ENCODE results near the gene PCSK6. TPM values are rescaled to one million over a fixed set of nuclear protein-coding genes. Genes with fewer than 3 reads are reported as not detected.

The PCSK6 gene
- total and polyA plus RNA-seq, 2 experiments from 2014 or later, result 0.38 TPM; not detected in 1

- Histone ChIP-seq H3K27me3 (replicated peaks; ENCODE audit: insufficient read depth) (no peaks in the 10 kb centered on the region; the same call in 1 of the 2 replicates), H3K9ac (no peak overlapping the region), H3K27ac (no peak overlapping the region), H3K4me2 (ENCODE audit: unreplicated experiment) (no peak overlapping the region), H4K20me1 (ENCODE audit: insufficient read depth) (no peaks in the 10 kb centered on the region), H3F3A (ENCODE audit: insufficient read depth) (no peaks in the 10 kb centered on the region), H3K36me3 (ENCODE audit: low read depth) (no peaks in the 10 kb centered on the region), H3K4me1 (ENCODE audit: insufficient read depth) (no peaks in the 10 kb centered on the region), H3K4me3 (no peak overlapping the region), H3K9me2 (ENCODE audit: insufficient read depth) (no peaks in the 10 kb centered on the region), H2AFZ (no peak overlapping the region), H3K79me2 (ENCODE audit: insufficient read depth) (no peaks in the 10 kb centered on the region), H3K9me3 (ENCODE audit: low read depth) (no peaks in the 10 kb centered on the region)
- in situ Hi-C loops (cut with MboI), result no loop called here
- no peak for TF ChIP-seq EZH2phosphoT487 (IDR thresholded peaks at IDR 0.05; ENCODE audit: insufficient read depth, low read depth)
- no peak for TF ChIP-seq EZH2 (IDR thresholded peaks at IDR 0.05; ENCODE audit: insufficient read depth, poor library complexity, severe bottlenecking)
- WGBS, 2 experiments (ENCODE audit: low coverage in 1 of 2, low lambda C conversion rate in 2 of 2, missing lambda C conversion rate in 2 of 2), result 40 to 43% methylated on average over 3 of the region's 3 CpGs
- no peak for DNase-seq
Observed at GRCh38 chr15:101366853-101367252, 122.7 kb downstream of the PCSK6 start.

GRCh38 chr15:101362986-101363566 lies 126.4 kb downstream of the PCSK6 start:
- no peak overlapping the region for H3K27ac ChIP-seq
- H3K4me2 ChIP-seq (ENCODE audit: unreplicated experiment), result no peak overlapping the region
- no peaks in the 10 kb centered on the region for H3F3A ChIP-seq (ENCODE audit: insufficient read depth)
- H2AFZ ChIP-seq, result no peak overlapping the region
- no peaks in the 10 kb centered on the region for H4K20me1 ChIP-seq (ENCODE audit: insufficient read depth)
- H3K27me3 ChIP-seq (replicated peaks; ENCODE audit: insufficient read depth), result no peaks in the 10 kb centered on the region; the same call in 1 of the 2 replicates
- in situ Hi-C loops (cut with MboI), result no loop called here
- H3K9ac ChIP-seq, result no peak overlapping the region
- H3K4me3 ChIP-seq, result no peak overlapping the region
- no peak for TF ChIP-seq EZH2 (IDR thresholded peaks at IDR 0.05; ENCODE audit: insufficient read depth, poor library complexity, severe bottlenecking)
- no peak for TF ChIP-seq EZH2phosphoT487 (IDR thresholded peaks at IDR 0.05; ENCODE audit: insufficient read depth, low read depth)
- no peaks in the 10 kb centered on the region for H3K36me3 ChIP-seq (ENCODE audit: low read depth)
- WGBS, 2 experiments (ENCODE audit: low coverage in 1 of 2, low lambda C conversion rate in 2 of 2, missing lambda C conversion rate in 2 of 2), result 42 to 46% methylated on average over 8 of the region's 8 CpGs
- H3K79me2 ChIP-seq (ENCODE audit: insufficient read depth), result no peaks in the 10 kb centered on the region
- no peaks in the 10 kb centered on the region for H3K9me2 ChIP-seq (ENCODE audit: insufficient read depth)
- no peak for DNase-seq
- no peaks in the 10 kb centered on the region for H3K9me3 ChIP-seq (ENCODE audit: low read depth)
- H3K4me1 ChIP-seq (ENCODE audit: insufficient read depth), result no peaks in the 10 kb centered on the region

- DNase-seq, result no peak
- in situ Hi-C loops (cut with MboI), result no loop called here
- Histone ChIP-seq H2AFZ (no peak overlapping the region), H3K9ac (no peak overlapping the region), H3K36me3 (ENCODE audit: low read depth) (no peaks in the 10 kb centered on the region), H3K9me3 (ENCODE audit: low read depth) (no peaks in the 10 kb centered on the region), H4K20me1 (ENCODE audit: insufficient read depth) (no peaks in the 10 kb centered on the region), H3K27me3 (replicated peaks; ENCODE audit: insufficient read depth) (no peaks in the 10 kb centered on the region; the same call in 1 of the 2 replicates), H3K9me2 (ENCODE audit: insufficient read depth) (no peaks in the 10 kb centered on the region), H3K4me2 (ENCODE audit: unreplicated experiment) (no peak overlapping the region), H3K4me1 (ENCODE audit: insufficient read depth) (no peaks in the 10 kb centered on the region), H3K27ac (no peak overlapping the region), H3F3A (ENCODE audit: insufficient read depth) (no peaks in the 10 kb centered on the region), H3K4me3 (no peak overlapping the region), H3K79me2 (ENCODE audit: insufficient read depth) (no peaks in the 10 kb centered on the region)
- WGBS, 2 experiments (ENCODE audit: low coverage in 1 of 2, low lambda C conversion rate in 2 of 2, missing lambda C conversion rate in 2 of 2), result 59 to 62% methylated on average over 10 of the region's 10 CpGs
- TF ChIP-seq EZH2 (IDR thresholded peaks at IDR 0.05; ENCODE audit: insufficient read depth, poor library complexity, severe bottlenecking), result no peak
- no peak for TF ChIP-seq EZH2phosphoT487 (IDR thresholded peaks at IDR 0.05; ENCODE audit: insufficient read depth, low read depth)
Observed at GRCh38 chr15:101362359-101362758, 127.1 kb downstream of the PCSK6 start.

DNA sequence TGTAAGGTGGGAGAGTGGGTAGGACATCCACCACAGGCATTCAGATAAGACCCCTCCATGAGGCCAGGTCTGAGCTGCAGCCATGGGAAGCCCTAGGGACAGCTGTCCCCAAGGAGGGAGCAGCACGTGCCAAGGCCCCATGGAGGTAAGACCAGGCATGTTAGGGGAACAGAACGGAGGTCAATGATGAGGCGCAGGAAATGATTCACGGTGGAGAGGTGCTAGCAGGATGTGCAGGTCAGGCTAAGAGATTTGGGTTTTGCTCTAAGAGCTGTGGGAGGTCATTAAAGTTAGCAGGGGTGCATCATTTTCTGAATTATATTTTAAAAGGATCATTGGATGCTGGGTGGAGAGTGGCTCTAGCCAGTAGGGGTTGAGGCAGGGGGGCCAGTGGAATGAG lies 128.1 kb downstream of the PCSK6 start:
- 63 to 64% methylated on average over 4 of the region's 4 CpGs for WGBS, 2 experiments (ENCODE audit: low coverage in 1 of 2, low lambda C conversion rate in 2 of 2, missing lambda C conversion rate in 2 of 2)
- no peaks in the 10 kb centered on the region for H3F3A ChIP-seq (ENCODE audit: insufficient read depth)
- H3K4me3 ChIP-seq, result no peak overlapping the region
- no peak overlapping the region for H3K9ac ChIP-seq
- no peaks in the 10 kb centered on the region for H3K9me3 ChIP-seq (ENCODE audit: low read depth)
- H3K27me3 ChIP-seq (replicated peaks; ENCODE audit: insufficient read depth), result no peaks in the 10 kb centered on the region; the same call in 1 of the 2 replicates
- no peaks in the 10 kb centered on the region for H3K36me3 ChIP-seq (ENCODE audit: low read depth)
- no peaks in the 10 kb centered on the region for H3K4me1 ChIP-seq (ENCODE audit: insufficient read depth)
- H3K27ac ChIP-seq, result no peak overlapping the region
- no peak overlapping the region for H2AFZ ChIP-seq
- TF ChIP-seq EZH2 (IDR thresholded peaks at IDR 0.05; ENCODE audit: insufficient read depth, poor library complexity, severe bottlenecking) (no peak), EZH2phosphoT487 (IDR thresholded peaks at IDR 0.05; ENCODE audit: insufficient read depth, low read depth) (no peak)
- no peak for DNase-seq
- no peak overlapping the region for H3K4me2 ChIP-seq (ENCODE audit: unreplicated experiment)
- no peaks in the 10 kb centered on the region for H4K20me1 ChIP-seq (ENCODE audit: insufficient read depth)
- no peaks in the 10 kb centered on the region for H3K9me2 ChIP-seq (ENCODE audit: insufficient read depth)
- H3K79me2 ChIP-seq (ENCODE audit: insufficient read depth), result no peaks in the 10 kb centered on the region
- in situ Hi-C loops (cut with MboI), result no loop called here
